NCI-H146 (cell line): Measurements from ENCODE around the gene CD6.

Source experiments
- DNase-seq: peaks from one replicate; lab custom pipeline; 2025; lab: John Stamatoyannopoulos, UW

Gene CD6

DNA sequence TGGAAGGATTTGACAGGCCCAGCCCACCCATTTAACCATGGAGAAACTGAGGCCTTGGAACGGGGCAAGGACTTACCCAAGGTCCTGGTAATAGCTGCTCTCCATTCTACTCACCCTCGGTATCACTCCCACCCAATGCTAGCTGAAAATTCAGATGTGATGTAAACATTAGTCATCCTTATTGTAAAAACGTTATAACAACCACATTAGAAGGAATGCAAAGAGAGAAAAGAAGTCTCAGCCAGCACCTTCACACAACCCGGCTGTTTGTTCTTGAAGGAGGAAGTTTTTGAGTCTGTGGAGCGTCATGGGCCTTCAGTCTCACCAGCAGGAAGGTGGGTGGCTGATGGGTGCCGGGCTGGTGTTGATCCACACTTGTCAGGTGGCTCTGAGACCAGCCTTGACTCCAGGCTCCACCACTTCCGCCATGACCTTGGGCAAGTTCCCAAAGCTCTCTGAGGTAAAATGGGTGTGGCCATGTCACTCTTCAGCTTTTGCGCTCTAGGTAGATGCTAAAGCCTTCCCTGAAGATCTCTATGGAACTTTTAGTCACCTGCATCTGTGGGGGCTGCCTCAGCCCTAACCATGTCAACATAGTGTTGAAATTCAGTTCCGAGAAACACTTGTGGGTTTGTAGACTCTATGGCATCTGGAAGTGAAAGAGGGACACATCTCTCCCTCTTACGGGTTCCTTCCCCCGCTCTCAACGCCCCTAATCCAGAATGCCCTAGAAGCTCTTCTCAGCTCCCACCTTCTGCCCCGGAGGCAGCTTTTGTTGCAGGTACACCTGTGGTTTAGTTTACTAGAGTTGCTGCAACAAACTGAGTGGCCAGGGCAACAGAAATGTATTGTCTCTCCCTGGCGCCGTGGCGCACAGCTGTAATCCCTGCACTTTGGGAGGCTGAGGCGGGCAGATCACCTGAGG lies 14.8 kb downstream of the CD6 start:
- DNase-seq: no peak

DNA sequence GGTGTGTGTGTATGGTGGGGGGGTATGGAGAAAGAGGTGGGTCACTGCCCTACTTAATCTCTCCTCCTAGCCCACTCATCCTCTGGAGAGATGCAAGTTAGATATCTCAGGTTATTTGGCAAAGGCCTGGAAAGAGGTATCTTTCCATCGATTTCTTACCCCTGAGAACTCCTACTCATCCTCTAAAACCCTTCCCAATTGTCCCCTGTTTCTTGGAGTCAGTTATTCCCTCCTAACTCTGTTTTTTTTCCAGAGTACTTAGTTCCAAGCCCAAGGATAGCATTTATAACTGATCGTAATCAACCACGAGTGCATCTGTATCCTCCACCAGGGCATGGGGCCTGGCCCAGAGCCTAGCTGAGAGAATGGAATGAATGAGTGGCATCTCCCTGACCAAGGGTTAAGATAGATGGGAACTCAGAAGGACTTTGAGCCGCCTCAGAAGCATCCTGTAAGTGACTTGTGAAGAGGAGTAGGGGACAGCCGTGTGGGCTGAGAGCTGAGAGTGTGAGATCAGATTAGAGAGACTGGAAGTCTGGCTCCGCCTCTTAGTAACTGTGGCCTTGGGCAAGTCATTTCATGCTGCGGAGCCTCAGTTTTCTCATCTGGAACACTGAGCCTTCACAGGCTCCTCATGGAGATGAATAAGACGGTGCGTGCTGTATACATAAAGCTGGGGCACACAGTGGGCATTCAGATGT lies 16.2 kb downstream of the CD6 start:
- DNase-seq: no peak

- DNase-seq: no peak
Measured at GRCh38 chr11:60988658-60989057, 17.2 kb downstream of the CD6 start.

DNA sequence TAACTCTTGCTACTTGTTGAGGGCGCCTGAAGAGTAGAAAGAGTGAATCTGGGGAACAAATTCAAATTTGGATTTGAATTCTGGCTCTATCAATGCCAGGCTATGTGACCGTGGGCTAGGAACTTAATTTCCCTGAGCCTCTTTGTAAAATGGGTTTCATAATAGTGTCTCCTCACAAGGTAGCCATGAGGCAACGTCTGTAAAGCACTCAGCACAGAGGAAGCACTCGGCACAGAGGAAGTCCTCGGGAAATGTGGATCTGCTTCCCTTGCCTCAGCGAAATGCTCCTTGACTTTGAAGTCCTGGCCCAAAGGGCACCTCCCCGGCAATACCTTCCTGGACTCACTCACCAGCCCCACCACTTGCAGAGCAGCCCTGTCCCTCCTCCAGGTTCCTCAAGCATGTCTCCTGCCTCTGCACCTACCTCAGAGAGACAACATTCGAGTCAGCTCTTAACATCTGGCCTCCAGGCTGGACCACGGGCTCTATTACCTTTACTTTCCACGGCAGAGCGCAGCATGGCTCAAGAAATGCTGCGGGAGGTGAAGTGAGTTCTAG lies 17.7 kb downstream of the CD6 start:
- DNase-seq: no peak

DNA sequence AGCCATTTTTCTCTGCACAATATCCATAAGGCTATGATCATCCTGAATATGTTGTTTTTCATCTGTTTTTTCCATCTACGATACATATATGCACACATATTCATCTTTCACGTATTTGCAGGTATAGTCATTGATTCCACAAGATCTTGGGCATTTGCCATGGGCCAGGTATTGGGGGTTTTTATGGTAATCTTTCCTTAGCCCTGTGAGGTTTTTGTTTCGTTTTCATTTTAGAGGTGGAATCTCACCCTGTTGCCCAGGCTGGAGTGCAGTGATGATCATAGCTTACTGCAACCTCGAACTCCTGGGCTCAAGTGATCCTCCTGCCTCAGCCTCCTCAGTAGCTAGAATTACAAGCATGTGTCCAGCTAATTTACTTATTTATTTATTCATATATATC lies 20.0 kb downstream of the CD6 start:
- DNase-seq: no peak

DNA sequence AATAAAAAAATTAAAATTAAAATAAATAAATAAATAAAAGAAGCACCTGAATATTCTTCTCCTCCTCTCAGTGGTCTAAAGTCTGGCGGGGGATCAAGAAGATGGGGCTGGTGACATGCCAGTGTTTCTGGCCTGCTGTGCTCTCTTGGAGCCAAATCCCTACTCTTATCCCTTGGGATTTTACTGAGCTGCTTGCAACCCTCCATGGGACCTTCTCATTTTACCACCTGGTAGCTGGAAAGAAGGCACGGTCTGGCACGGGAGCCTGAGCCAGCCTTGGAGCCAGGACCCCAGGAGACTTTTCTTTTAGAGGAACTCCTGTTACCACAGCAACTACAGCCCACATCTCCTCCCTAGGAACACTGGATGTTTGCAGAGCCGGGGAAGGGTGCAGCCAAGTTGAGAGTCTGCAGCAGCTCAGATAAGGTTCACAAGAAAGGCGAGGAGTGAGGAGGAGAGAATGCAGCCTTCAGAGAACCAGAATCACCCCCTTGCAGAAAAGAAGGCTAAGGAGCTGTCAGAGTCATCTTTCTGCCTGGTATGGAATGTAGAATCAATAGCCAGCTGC lies 21.4 kb downstream of the CD6 start:
- DNase-seq: peak; percentile 19

- DNase-seq: no peak
Measured at GRCh38 chr11:60993615-60994014, 22.1 kb downstream of the CD6 start.

- DNase-seq: no peak
Measured at GRCh38 chr11:60994541-60995080, 23.1 kb downstream of the CD6 start.

DNA sequence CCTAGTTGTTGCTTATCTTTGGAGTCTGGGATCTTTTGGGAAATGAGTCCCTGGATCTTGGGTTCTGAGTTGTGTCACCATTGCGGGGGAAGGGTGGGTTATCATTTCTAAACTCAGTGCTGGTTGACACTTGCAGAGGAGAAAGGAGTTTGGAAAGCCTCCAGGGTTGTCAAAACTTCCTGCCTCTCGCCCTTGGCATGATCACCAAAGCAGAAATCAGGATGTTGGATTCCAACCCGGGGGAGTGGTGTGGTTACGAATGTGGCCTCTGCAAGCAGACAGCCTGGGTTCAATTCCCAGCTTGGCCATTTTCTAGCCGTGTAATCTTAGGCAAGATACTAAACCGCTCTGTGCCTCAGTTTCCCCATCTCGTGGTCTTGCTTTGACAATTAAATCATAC lies 24.3 kb downstream of the CD6 start:
- DNase-seq: no peak

DNA sequence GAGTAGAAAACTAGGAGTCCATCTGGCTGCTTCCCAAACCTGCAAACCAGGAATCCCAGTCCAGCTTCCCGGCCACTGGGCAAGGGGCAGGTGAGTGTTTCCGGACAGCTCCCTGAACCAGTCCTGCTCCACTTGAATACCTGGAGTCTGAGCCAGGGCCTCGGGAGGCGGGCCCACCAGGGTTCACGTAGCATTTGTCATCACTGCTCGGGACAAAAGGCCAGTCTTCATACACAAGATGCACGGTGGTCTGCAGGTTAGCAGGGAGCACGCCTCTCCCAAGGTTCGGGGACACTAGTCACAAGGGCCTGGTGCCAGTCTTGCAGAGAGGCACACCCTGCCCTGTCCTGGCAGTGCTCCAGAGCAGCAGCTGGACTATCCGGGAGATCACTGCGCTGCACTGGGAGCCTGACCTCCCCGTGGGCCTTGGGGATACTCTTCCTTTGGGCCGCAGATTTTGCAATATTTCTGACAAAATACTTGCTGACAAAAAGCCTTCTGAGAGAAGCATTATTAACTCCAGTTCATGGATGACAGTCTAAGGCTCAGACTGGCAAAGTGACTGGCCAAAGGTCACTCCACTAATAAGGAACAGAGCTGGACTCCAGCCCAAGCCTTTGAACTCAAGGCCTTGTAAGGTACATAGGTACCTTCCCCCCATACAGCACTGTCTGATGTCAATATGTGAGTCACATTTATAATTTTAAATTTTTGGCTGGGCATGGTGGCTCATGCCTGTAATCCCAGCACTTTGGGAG lies 25.1 kb downstream of the CD6 start:
- no peak for DNase-seq

DNA sequence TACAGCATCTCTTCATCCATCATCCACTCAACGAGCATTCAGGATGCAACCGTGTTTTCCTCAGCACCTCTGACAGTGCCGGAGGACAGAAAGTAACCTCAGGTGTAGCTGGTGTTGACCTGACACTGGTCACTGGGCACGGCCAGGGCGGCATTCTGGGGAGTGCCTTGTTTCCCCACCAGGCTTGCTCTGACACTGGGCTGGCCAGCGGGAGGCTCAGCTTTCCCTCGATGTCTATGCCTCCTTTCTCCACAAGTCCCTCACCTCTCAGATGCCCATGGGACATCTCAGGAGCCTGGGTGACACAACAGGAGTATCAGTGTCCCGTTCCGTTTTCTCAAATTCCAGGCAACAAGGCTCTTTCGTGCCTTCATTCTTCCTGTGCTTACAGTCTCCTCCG lies 28.9 kb downstream of the CD6 start:
- DNase-seq: no peak

- DNase-seq: no peak
Measured at GRCh38 chr11:61001931-61002330, 30.5 kb downstream of the CD6 start.

DNA sequence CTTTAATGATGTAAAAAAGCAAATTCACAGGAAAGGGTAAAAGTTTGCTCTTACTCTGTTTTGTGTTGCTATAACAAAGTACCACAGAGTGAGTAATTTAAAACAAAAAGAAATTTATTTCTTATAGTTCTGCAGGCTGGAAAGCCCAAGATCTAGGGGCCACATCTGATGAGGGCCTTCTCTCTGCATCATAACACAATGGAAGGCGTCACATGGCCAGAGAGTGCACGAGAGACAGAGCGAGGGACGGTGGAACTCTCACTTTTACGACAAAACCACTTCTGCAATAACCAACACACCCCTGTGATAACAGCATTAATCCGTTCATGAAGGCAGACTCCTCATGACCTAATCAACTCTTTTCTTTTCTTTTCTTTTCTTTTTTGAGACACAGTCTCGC lies 31.1 kb downstream of the CD6 start:
- DNase-seq: no peak

DNA sequence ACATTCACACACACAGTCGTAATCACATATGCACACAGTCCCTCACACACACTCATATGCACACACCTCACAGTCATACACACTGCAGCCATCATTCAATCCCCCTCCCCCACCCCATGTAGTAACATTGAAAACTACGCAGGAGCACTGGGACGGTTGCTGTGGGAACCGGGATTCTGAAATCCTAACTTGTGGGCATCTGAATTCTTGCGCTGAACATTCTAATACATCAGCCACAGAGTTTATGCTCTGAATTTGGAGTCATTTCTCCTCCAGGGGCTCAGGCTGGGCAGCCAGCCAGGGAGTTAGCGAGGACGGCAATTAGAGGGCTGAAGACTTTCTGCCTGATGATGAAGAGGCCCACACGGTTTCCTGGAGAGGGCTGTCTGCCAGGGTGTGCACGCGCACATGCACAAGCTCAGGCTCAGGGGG lies 32.7 kb downstream of the CD6 start:
- DNase-seq: peak; percentile 44

DNA sequence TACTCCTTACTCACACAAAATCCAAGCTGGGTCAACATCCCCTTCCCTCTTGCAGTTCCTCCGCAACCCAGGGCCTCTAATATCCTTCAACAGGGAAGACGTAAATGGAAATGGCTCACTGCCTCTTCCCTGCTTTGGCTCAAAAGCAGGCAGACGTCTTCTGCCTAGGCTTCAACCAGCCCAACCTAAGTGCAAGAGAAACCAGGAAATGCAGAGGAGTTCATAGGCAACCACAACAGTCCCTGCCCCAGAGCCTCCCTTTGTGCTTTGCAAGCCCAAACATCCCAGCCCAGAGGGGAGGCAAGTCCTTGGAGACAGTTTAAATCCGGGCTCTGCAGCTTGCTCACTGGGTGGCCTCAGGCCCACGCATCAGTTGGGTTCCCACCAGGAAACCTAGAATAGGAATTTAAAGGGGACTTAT lies 33.3 kb downstream of the CD6 start:
- DNase-seq: peak; percentile 21

DNA sequence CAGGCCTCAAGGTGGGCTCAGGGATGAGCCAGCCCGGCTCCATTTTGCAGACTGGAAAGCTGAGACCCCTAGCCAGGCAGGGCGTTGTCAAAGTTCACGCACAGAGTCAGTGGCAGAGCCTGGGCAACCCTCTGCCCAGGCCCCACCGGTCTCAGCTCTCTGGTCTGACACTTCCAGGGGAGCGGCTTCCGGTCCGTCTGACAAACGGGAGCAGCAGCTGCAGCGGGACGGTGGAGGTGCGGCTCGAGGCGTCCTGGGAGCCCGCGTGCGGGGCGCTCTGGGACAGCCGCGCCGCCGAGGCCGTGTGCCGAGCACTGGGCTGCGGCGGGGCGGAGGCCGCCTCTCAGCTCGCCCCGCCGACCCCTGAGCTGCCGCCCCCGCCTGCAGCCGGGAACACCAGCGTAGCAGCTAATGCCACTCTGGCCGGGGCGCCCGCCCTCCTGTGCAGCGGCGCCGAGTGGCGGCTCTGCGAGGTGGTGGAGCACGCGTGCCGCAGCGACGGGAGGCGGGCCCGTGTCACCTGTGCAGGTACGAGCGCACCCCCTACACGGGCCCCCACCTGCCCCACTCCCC lies 36.0 kb downstream of the CD6 start:
- no peak for DNase-seq

DNA sequence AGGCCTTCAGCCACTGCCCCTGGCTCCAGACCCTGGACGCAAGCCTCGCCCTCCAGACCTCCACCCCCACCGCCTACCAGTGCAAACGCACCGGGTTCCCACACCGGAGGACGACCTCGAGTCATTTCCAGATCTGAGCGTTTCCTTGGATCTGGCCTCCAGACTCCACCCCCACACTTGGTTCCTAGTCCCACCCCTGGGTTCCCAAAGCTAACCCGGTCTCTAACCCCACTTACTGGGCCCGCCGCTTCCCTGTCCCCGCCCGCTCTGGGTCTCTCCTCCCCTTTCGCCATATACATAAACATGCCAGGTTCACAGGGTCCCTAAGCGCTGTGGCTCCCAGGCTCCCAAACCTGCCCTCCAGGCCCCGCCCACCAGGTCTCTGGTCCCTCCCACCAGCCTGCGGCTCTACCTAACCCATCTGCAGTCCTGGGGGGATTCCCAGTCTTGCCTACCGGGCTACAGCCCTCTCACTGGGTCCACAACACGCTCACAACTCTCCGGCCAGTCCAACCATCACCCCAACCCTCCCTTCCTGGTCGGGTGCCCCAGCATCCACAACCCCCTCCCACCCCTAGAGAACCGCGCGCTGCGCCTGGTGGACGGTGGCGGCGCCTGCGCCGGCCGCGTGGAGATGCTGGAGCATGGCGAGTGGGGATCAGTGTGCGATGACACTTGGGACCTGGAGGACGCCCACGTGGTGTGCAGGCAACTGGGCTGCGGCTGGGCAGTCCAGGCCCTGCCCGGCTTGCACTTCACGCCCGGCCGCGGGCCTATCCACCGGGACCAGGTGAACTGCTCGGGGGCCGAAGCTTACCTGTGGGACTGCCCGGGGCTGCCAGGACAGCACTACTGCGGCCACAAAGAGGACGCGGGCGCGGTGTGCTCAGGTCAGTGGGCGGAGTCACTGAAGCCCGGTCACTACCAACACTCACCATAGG lies 36.7 kb downstream of the CD6 start:
- no peak for DNase-seq

DNA sequence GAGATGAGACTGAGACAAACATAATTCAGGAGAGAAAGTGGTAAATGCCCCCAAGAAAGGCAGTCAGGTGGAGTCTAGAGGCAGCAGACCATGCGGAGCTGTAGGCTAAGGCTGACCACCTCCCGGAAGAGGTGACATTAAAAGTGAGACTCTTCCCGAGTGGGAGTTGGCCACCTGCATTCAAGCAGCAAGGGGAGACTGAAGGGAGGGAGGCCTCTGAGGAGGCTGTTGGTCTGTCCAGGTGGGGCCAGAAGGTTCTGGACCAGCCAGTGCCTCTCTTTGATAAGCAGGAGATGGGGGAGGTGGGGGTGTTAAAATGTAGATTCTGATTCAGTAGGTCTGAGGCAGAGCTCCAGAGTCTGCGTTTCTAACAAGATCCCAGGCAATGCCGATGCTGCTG lies 37.5 kb downstream of the CD6 start:
- DNase-seq: no peak

GRCh38 chr11:61009392-61010275 lies 38.2 kb downstream of the CD6 start:
- no peak for DNase-seq
